IPS-18c (cell line): ENCODE data around the gene AFG3L2.

Source experiments
- H3K4me3 ChIP-seq: 2 replicates; pipeline ENCODE4 v1.7.0; 2013; ENCODE audit warnings: low read depth, mild to moderate bottlenecking, low read length, moderate library complexity; ENCODE audit not compliant: insufficient read depth
- H3K9me3 ChIP-seq: one replicate; pipeline ENCODE4 v1.6.1; 2013; ENCODE audit warnings: mild to moderate bottlenecking, low read length, moderate library complexity; ENCODE audit not compliant: control insufficient read depth, insufficient read depth

The AFG3L2 gene

GRCh38 chr18:12374401-12374800, 2.6 kb downstream of the AFG3L2 start:
- Histone ChIP-seq H3K9me3 (no peaks in the 10 kb centered on the region), H3K4me3 (no peak overlapping the region)

- Histone ChIP-seq H3K4me3 (no peak overlapping the region), H3K9me3 (no peaks in the 10 kb centered on the region)
Observed at GRCh38 chr18:12373771-12374116, 3.3 kb downstream of the AFG3L2 start.

GRCh38 chr18:12373116-12373770, 3.8 kb downstream of the AFG3L2 start:
- Histone ChIP-seq H3K9me3 (no peaks in the 10 kb centered on the region), H3K4me3 (no peak overlapping the region)

- Histone ChIP-seq H3K4me3 (no peak overlapping the region), H3K9me3 (no peaks in the 10 kb centered on the region)
Observed at GRCh38 chr18:12372406-12372805, 4.6 kb downstream of the AFG3L2 start.

- no peaks in the 10 kb centered on the region for H3K9me3 ChIP-seq
- H3K4me3 ChIP-seq = no peak overlapping the region
Observed at GRCh38 chr18:12371590-12371989, 5.4 kb downstream of the AFG3L2 start.

GRCh38 chr18:12369211-12369610, 7.8 kb downstream of the AFG3L2 start:
- Histone ChIP-seq H3K4me3 (no peak overlapping the region), H3K9me3 (no peaks in the 10 kb centered on the region)

- Histone ChIP-seq H3K4me3 (no peak overlapping the region), H3K9me3 (no peaks in the 10 kb centered on the region)
Observed at GRCh38 chr18:12366784-12367183, 10.2 kb downstream of the AFG3L2 start.

GRCh38 chr18:12366379-12366778, 10.6 kb downstream of the AFG3L2 start:
- Histone ChIP-seq H3K4me3 (no peak overlapping the region), H3K9me3 (no peaks in the 10 kb centered on the region)

- no peak overlapping the region for H3K4me3 ChIP-seq
Observed at GRCh38 chr18:12362473-12363174, 14.4 kb downstream of the AFG3L2 start.

GRCh38 chr18:12361770-12362378, 15.2 kb downstream of the AFG3L2 start:
- H3K9me3 ChIP-seq = no peaks in the 10 kb centered on the region
- no peak overlapping the region for H3K4me3 ChIP-seq

More at GRCh38 chr18:12362473-12363174, 14.4 kb downstream of the AFG3L2 start:
- no peaks in the 10 kb centered on the region for H3K9me3 ChIP-seq

GRCh38 chr18:12359515-12359927, 17.5 kb downstream of the AFG3L2 start:
- H3K4me3 ChIP-seq = no peak overlapping the region
- H3K9me3 ChIP-seq = no peaks in the 10 kb centered on the region

- no peak overlapping the region for H3K4me3 ChIP-seq
- H3K9me3 ChIP-seq = no peaks in the 10 kb centered on the region
Observed at GRCh38 chr18:12352188-12352587, 24.8 kb downstream of the AFG3L2 start.

GRCh38 chr18:12347895-12348294, 29.1 kb downstream of the AFG3L2 start:
- no peaks in the 10 kb centered on the region for H3K9me3 ChIP-seq

GRCh38 chr18:12346240-12346565, 30.8 kb downstream of the AFG3L2 start:
- H3K9me3 ChIP-seq = no peaks in the 10 kb centered on the region
- H3K4me3 ChIP-seq = no peak overlapping the region

More at GRCh38 chr18:12347895-12348294, 29.1 kb downstream of the AFG3L2 start:
- no peak overlapping the region for H3K4me3 ChIP-seq

- Histone ChIP-seq H3K4me3 (no peak overlapping the region), H3K9me3 (no peaks in the 10 kb centered on the region)
Observed at GRCh38 chr18:12345491-12346239, 31.4 kb downstream of the AFG3L2 start.

- Histone ChIP-seq H3K9me3 (no peaks in the 10 kb centered on the region), H3K4me3 (no peak overlapping the region)
Observed at GRCh38 chr18:12342661-12343060, 34.4 kb downstream of the AFG3L2 start.

- Histone ChIP-seq H3K9me3 (no peaks in the 10 kb centered on the region), H3K4me3 (no peak overlapping the region)
Observed at GRCh38 chr18:12340945-12341660, 35.9 kb downstream of the AFG3L2 start.
